GM12864 (cell line): ENCODE data around the gene HEXD.
"Not testable (repeated sequence)": the region's sequence is repeated elsewhere in the genome, so short reads cannot be mapped to it uniquely, and the experiment has no call there.

Source experiments
- DNase-seq: peaks from one replicate; pipeline ENCODE4 v3.0.0-alpha.2; 2011; ENCODE audit warnings: low read depth
- H3K4me3 ChIP-seq: 2 replicates; pipeline ENCODE4 v1.5.1; 2011; ENCODE audit warnings: mild to moderate bottlenecking, low read depth, low read length, control low read depth
- TF ChIP-seq, protein P1 (sequence below): IDR thresholded peaks from 2 replicates; pipeline ENCODE4 v1.5.1; 2011; ENCODE audit warnings: low read depth, mild to moderate bottlenecking, moderate library complexity, low read length, control low read depth, inconsistent platforms; ENCODE audit errors: missing control alignments

The HEXD gene

DNA sequence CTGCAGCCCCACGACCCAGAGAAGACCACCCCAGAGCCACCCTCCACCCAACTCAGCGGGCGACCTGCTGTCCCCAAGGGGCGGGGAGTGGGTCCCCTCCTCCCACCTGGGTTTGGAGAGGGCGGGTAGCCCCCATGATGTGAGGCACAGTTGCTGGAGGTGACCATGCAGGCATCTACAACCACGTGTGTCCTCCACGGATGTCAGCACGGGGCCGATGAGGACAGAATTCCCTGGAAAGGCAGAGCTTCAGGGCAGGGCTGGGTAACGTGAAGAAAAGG, 39.5 kb upstream of the HEXD start:
- no peak for DNase-seq
- no peak overlapping the region for H3K4me3 ChIP-seq
- TF ChIP-seq, protein P1, sequence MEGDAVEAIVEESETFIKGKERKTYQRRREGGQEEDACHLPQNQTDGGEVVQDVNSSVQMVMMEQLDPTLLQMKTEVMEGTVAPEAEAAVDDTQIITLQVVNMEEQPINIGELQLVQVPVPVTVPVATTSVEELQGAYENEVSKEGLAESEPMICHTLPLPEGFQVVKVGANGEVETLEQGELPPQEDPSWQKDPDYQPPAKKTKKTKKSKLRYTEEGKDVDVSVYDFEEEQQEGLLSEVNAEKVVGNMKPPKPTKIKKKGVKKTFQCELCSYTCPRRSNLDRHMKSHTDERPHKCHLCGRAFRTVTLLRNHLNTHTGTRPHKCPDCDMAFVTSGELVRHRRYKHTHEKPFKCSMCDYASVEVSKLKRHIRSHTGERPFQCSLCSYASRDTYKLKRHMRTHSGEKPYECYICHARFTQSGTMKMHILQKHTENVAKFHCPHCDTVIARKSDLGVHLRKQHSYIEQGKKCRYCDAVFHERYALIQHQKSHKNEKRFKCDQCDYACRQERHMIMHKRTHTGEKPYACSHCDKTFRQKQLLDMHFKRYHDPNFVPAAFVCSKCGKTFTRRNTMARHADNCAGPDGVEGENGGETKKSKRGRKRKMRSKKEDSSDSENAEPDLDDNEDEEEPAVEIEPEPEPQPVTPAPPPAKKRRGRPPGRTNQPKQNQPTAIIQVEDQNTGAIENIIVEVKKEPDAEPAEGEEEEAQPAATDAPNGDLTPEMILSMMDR: no peak

DNA sequence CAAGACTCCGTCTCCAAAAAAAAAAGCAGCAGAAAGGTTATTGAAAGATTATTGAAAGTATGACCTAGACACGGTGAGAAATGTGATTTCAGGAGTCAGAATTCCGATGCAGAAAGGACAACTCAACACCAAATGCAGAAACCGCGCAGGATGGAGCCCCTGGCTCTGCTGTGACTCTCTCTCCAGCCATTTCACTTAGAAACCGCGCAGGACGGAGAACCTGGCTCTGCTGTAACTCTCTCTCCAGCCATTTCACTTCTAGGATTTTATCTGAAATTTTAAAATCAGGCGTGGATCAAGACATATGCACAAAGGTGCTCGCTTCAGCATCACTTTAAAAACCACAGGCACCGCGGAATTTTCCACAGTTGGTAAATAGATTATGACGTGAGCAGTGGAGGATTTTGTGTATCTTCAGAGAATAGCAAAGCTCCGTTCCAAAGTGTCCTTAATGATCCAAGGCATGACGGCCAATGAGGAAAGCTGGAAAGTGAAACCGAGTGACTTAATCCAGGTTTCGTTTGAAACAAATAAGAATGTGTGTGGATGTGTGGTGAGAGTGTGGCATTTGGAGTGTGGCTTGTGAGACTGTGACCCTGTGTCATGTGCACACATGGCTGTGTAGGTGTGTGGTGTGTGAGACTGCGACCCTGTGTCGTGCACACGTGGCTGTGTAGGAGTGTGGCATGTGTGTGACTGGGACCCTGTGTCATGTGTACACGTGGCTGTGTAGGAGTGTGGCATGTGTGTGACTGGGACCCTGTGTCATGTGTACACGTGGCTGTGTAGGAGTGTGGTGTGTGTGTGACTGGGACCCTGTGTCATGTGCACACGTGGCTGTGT, 37.1 kb upstream of the HEXD start:
- H3K4me3 ChIP-seq: no peak overlapping the region
- TF ChIP-seq, protein P1: no peak
- no peak for DNase-seq

DNA sequence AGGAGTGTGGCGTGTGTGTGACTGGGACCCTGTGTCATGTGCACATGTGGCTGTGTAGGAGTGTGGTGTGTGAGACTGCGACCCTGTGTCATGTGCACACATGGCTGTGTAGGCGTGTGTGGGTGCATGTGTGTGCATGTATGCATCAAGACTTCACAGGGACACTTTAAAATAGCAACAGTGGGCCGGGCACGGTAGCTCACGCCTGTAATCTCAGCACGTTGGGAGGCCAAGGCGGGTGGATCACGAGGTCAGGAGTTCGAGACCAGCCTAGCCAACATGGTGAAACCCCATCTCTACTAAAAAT, 36.5 kb upstream of the HEXD start:
- not testable (repeated sequence) for H3K4me3 ChIP-seq, DNase-seq

DNA sequence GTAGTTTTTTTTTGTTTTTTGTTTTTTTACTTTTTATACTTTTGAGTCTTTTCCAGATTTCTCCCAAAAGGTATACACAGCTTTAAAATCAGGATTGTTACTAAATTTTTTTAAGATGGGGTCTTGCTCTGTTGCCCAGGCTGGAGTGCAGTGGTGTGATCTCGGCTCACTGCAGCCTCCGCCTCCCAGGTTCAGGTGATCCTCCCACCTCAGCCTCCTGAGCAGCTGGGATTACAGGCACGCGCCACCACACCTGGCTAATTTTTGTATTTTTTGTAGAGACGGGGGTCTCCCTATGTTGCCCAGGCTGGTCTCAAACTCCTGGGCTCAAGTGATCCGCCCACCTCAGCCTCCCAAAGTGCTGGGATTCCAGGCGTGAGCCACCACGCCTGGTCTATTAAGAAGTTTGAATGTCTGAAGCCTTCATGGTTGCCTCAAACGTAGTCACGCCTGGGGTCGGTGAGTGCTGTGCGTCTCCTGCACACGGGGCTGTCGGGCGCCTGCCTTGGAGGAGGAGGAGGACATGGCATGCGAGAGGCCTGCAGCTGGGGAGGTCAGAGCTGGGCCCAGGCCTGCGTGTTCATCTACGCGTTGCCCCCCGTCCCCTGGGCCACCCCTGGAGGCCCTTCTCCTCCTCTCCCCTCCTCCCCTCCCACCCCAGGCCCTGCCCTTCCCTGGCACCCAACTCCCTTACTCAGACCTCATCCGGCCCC, 35.8 kb upstream of the HEXD start:
- DNase-seq, H3K4me3 ChIP-seq: not testable (repeated sequence)

DNA sequence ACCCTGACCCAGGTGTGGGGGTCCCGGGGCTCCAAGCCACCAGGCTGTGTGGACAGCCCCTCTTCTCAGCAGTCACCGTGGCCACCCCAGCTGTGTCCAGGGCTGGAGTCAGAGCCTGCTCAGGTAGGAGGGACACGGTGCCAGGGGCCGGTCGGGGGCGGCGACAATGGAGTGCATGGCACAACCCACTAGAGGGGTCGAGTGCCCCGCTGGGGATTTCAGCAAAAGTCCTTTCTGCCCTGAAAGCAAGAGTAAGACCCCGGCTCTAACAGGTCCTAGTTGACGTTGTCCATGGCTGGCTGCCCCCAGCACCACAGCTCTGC, 35.3 kb upstream of the HEXD start:
- no peak for DNase-seq
- TF ChIP-seq, protein P1: no peak
- H3K4me3 ChIP-seq: no peak overlapping the region

DNA sequence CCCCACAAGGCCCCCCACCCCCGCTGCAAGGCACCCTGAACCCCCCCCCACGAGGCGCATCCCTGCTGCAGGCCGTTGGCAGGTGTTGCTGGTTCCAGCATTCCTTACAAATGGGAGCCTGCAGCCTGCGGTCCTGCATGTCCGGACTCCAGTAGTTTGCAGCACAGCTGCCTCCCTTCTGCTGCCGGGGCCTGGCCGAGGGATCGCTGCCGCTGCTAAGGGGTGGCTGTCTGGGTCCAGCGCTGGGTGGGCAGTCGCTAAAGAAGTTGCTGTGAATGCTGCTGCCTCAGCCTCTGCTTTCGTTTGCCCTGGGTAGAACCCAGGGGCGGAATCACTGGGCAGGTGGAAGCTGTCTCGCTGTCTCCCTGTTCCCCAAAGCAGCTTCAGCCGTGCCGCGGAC, 34.7 kb upstream of the HEXD start:
- TF ChIP-seq, protein P1: no peak
- no peak for DNase-seq
- no peak overlapping the region for H3K4me3 ChIP-seq

DNA sequence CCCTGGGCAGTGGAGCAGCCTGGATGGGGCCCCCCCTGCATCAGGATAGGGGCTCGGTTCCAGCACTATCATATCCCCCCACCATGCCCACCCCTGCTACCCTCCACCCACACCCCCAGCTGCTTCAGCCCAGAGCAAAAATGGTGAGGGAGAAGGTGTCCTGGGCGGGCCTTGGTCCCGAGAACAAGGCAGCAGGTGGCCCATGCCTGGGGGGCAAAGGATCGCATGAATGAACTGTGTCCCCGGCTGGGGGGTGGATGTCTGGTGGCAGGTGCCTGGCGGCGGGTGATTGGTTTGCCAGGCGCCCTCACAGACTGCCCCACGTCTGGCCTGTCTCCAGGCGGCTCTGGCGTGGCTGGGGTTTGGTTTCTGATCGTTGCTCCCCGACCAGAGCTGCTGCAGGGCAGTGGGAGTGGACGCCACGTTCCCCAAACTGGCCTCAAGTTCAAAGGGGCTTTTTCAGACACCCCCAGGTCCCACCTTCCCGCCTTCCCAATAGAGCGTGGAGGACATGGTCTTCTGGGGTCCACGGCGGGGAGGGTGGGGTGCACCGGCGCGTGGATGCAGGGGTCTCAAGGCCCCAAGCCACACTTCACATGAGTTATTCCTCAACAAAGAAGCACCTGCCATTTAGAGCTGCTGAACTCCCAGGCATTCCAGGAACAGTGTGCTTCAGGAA, 34.0 kb upstream of the HEXD start:
- no peak overlapping the region for H3K4me3 ChIP-seq
- no peak for DNase-seq
- TF ChIP-seq, protein P1: no peak
